ENCODE data around the gene CACNB4. TPM values are rescaled to one million over a fixed set of nuclear protein-coding genes. Genes with fewer than 3 reads are reported as not detected.
A peak's percentile ranks its signal among the peaks of the same experiment; 100 is the strongest.

The CACNB4 gene
- total RNA-seq, 1 experiment from 2014 or later, result 2.0 TPM

DNA sequence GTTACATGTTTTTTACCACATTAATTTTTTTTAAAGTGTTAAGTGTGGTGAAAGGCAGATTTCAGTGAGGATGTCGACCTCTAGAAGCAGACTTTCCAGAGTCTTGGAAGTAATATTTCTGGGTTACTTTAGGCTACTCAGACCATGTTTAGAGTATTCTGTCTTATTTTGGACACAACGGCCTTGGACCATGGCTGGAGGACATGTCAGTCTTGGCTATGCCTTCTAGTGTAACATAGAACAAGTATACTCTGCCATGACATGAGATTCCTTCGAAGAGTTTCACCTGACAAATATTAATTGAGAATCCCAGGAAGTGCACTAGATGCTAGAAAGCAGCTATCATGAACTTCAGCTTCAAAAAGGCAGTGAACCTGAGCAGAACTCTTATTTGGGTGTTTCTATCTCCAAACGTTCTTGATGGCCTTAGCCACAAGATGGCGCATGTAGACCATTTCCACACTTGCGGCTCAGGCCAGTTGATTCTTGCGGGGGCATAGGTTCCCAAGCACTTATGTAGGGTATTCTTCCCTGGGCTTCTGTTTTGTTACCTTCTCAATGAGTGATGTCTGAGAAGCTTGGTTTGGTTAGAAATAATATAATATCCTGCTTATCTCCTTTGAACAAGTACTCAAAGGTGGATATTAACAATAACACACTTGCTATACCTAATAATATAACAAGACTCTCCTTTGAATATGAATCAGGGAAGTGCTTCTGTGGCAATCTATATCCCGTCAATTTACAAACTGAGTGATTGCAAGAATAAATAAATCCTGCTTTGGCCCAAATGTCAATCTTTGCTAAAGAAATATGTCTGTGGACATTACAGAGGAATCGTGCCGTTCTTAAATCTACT lies 62.0 kb downstream of the CACNB4 start:
- TF ChIP-seq SP1 (IDR thresholded peaks at IDR 0.05; ENCODE audit: low read depth) (no peak), RAD21 (IDR thresholded peaks at IDR 0.05; ENCODE audit: low read depth) (peak; percentile 93), CBX3 (IDR thresholded peaks at IDR 0.05; ENCODE audit: low read depth) (0 out of 2 replicates have a peak, but pooled peaks have one; percentile 23)
- TF ChIP-seq, protein P1, sequence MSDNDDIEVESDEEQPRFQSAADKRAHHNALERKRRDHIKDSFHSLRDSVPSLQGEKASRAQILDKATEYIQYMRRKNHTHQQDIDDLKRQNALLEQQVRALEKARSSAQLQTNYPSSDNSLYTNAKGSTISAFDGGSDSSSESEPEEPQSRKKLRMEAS (IDR thresholded peaks at IDR 0.05), result no peak
- TF ChIP-seq, protein P2, sequence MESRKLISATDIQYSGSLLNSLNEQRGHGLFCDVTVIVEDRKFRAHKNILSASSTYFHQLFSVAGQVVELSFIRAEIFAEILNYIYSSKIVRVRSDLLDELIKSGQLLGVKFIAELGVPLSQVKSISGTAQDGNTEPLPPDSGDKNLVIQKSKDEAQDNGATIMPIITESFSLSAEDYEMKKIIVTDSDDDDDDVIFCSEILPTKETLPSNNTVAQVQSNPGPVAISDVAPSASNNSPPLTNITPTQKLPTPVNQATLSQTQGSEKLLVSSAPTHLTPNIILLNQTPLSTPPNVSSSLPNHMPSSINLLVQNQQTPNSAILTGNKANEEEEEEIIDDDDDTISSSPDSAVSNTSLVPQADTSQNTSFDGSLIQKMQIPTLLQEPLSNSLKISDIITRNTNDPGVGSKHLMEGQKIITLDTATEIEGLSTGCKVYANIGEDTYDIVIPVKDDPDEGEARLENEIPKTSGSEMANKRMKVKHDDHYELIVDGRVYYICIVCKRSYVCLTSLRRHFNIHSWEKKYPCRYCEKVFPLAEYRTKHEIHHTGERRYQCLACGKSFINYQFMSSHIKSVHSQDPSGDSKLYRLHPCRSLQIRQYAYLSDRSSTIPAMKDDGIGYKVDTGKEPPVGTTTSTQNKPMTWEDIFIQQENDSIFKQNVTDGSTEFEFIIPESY (IDR thresholded peaks at IDR 0.05; ENCODE audit: extremely low read depth, insufficient replicate concordance, low read length), result no peak
- TF ChIP-seq, protein P3, sequence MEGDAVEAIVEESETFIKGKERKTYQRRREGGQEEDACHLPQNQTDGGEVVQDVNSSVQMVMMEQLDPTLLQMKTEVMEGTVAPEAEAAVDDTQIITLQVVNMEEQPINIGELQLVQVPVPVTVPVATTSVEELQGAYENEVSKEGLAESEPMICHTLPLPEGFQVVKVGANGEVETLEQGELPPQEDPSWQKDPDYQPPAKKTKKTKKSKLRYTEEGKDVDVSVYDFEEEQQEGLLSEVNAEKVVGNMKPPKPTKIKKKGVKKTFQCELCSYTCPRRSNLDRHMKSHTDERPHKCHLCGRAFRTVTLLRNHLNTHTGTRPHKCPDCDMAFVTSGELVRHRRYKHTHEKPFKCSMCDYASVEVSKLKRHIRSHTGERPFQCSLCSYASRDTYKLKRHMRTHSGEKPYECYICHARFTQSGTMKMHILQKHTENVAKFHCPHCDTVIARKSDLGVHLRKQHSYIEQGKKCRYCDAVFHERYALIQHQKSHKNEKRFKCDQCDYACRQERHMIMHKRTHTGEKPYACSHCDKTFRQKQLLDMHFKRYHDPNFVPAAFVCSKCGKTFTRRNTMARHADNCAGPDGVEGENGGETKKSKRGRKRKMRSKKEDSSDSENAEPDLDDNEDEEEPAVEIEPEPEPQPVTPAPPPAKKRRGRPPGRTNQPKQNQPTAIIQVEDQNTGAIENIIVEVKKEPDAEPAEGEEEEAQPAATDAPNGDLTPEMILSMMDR (IDR thresholded peaks at IDR 0.05 in 2 of 3, conservative IDR thresholded peaks at IDR 0.05 in 1 of 3; ENCODE audit: borderline replicate concordance in 1 of 3, insufficient read depth in 1 of 3, low read depth in 2 of 3, low read length in 2 of 3), result peak; percentile 79 to 90 (median 79)
- no peak overlapping the region for H3K9ac ChIP-seq (ENCODE audit: low read length)
- peak overlapping the region; percentile 39 for H2AFZ ChIP-seq (ENCODE audit: low read depth, low read length, poor library complexity, severe bottlenecking)
- no peaks in the 10 kb centered on the region for H3K36me3 ChIP-seq (ENCODE audit: control insufficient read depth in 1 of 2, insufficient read depth in 2 of 2, low read length in 2 of 2)
- no peaks in the 10 kb centered on the region for H4K20me1 ChIP-seq (ENCODE audit: insufficient read depth)
- ChIA-PET RAD21 (ENCODE audit: low non-redundant PET in 1 of 2, low total read pairs in 2 of 2, uncharacterized antibody in 2 of 2, unreplicated experiment in 2 of 2) (no interaction called here), POLR2A (no interaction called here), CTCF (interaction anchor here (0.5 to 1.3 kb wide), 12 partner anchors 9 to 706 kb away, joined by 3 to 8 read pairs (median 4); no protein-coding TSS in a partner anchor)
- BruUV-seq (replicated peaks), result no TSS peak
- no peak overlapping the region for H3K27ac ChIP-seq (ENCODE audit: low read depth, low read length)
- H3K9me2 ChIP-seq (ENCODE audit: insufficient read depth), result no peaks in the 10 kb centered on the region
- no peaks in the 10 kb centered on the region for H3K4me1 ChIP-seq (ENCODE audit: control insufficient read depth in 1 of 2, insufficient read depth in 2 of 2, low read length in 2 of 2)
- H3K9me3 ChIP-seq (ENCODE audit: control insufficient read depth in 1 of 2, insufficient read depth in 1 of 2, low read depth in 1 of 2, low read length in 2 of 2), result no peaks in the 10 kb centered on the region
- no peaks in the 10 kb centered on the region for H3K79me2 ChIP-seq (ENCODE audit: insufficient read depth, low read length)
- intact Hi-C loops (cut with micrococcal nuclease), result loop anchor here (1.0 to 5.0 kb wide), 3 partner anchors 138 to 705 kb away; partner anchors contain the start of gene STAM2
- no peak overlapping the region for H3K4me3 ChIP-seq (replicated peaks in 1 of 2; ENCODE audit: low read depth in 1 of 2, low read length in 2 of 2)
- DNase-seq (ENCODE audit: low read depth, low spot score) (peak; percentile 61), ATAC-seq (peak; percentile 94)
- H3K27me3 ChIP-seq (ENCODE audit: insufficient read depth, low read length), result no peaks in the 10 kb centered on the region
- H3K4me2 ChIP-seq (ENCODE audit: low read length), result no peak overlapping the region

Measured in HCT116 (cell line).